ENCODE results near the gene SHROOM3.

Gene SHROOM3

GRCh38 chr4:76494243-76494642 lies 59.2 kb downstream of the SHROOM3 start:
- no peak for DNase-seq (ENCODE audit: low spot score)

DNA sequence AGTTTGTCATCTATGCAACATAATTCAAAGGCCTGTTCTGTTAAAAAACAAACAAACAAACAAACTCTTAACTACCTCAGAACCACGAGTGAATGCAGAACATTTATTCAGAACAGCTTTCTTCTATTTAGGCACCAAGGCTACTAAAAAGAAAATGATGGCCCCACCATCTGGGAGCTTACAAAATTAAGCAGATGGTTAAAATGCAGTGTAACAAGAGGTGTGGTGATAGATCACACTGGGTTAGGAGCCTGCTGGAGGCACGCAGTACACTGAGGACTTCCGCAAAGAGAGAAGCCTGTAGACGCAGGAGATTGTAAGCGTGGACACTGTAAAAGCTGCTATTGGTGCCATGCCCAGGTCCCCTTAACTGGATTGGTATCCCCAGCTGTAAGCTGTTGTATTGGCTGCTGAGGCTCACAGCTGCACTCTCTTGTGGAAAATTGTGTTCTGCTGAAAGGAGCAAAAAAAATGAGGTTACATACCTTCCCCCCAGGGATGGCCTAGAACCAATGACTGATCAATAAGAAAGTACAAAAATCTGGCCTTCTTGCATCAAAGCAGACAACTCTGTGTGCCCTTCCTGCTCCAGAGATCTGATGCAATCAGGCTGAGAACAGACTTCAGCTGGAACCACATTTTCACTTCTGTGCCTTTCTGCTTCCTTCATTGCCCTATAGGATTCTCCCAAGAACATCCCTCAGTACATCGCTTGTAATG lies 60.0 kb downstream of the SHROOM3 start:
- DNase-seq (ENCODE audit: low spot score) = no peak

GRCh38 chr4:76498550-76498949 lies 63.5 kb downstream of the SHROOM3 start:
- no peak for DNase-seq (ENCODE audit: low spot score)

DNA sequence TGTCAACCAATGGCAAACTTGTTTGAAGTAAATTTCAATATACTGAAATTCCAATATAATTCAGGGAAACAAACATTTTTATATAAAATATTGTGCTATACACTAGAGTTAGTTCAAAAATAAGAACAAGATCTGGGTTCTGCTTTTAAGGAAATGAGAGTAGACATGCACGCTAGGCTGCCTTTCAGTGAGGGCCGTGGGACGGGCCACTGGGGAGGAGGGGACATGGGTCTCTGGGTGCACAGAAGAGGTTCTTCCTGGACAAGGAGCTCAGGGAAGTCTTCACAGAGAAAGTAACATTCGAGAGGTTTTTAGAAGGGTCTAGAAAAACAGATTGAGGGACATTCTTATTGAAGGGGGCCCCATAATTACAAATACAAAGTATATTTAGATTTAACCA lies 64.4 kb downstream of the SHROOM3 start:
- no peak for DNase-seq (ENCODE audit: low spot score)

DNA sequence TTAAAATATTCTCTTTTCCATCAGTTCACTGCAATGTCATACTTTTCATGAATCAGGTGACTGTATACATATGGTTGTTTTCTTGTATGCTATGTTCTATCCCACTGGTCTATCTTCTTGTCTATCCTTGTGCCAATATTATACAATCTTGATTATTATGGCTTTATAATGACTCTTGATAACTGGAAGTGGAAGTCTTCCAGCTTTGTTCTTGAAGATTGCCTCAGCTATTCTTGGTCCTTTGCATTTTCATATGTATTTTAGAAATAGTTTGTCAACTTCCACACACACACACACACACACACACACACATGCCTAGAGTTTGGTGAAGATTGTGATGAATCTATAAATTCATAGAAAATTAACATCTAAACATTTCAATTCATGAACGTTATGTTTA lies 67.9 kb downstream of the SHROOM3 start:
- DNase-seq (ENCODE audit: low spot score) = no peak

- peak; percentile 37 for DNase-seq (ENCODE audit: low spot score)
These were observed 69.8 kb downstream of the SHROOM3 start for GRCh38 chr4:76504613-76505465.

DNA sequence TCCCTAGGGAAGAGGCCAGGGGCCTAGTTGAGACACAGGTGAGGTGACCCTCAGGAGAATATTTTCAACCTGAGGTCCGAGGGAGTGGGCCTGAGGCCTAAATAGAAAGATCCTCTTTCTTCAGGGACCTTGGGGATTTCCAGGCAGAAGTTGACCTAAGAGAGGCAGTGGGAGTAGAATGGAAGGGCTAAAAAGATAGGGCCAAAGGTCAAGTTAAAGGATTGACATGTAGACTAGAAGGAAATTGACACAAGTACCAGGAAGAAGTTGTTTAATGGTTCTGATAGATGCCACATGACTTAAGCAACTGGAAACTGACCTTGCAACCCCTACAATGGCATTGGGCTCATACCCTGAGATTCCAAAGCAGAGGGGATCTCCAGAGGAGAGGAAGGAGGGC lies 76.9 kb downstream of the SHROOM3 start:
- no peak for DNase-seq (ENCODE audit: low spot score)

GRCh38 chr4:76513482-76513881 lies 78.5 kb downstream of the SHROOM3 start:
- DNase-seq (ENCODE audit: low spot score) = no peak

- no peak for DNase-seq (ENCODE audit: low spot score)
These were observed 79.1 kb downstream of the SHROOM3 start for GRCh38 chr4:76514087-76514486.

DNA sequence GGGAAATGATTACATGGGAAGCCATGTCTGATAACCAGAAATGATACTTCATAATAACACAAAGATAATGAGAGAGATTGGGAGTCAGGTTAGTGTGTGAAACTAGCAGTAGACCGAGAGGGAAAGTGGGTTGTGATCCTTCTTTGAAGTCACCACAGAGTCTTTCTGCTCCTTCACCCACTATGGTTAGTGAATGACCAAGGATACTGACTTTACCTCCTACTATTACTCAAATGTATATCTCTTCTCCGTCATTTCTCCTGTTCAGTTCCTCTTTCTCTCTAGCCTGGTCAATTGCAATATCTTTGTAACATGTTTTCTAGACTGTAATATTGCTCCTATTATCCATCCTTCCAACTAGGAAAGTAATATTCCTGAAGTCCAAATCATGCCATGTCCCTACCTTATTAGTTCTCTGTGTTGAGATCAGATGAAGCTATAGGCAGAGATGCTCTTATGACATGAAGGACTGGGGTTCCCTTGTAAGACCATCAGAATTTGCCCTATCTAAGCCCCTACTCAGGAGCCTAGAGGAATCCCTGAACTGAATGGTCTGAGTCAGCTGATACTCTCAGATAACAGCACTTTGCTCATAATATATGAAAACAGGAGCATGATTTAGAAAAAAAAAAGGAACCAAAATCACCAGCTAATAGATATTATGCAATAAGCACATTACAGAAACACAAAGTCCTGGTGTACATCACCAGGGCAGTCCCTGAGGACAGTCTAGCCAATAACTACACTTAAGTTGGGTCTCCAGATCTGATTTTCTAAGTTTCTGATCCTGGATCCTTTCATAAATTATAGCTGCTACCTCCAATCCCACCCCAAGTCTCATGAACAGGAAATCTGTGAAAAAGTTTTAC lies 81.2 kb downstream of the SHROOM3 start:
- DNase-seq (ENCODE audit: low spot score) = no peak

DNA sequence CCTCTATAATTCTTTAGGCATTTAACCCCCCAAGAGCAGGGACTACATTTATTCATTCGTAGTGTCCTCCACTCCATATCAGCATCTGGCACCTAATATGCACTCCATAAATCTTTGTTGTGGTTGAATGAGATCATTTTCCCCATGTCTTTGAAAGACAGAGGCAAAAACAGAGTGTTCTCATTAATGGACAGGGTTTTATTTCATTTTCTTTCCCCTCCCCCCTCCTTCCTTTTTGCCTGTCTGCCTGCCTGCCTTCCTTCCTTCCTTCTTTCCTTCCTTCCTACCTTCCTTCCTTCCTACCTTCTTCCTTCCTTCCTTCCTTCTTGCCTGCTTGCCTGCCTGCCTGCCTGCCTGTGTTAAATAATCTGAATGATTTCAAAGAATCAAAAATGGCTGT lies 83.2 kb downstream of the SHROOM3 start:
- DNase-seq (ENCODE audit: low spot score) = no peak

DNA sequence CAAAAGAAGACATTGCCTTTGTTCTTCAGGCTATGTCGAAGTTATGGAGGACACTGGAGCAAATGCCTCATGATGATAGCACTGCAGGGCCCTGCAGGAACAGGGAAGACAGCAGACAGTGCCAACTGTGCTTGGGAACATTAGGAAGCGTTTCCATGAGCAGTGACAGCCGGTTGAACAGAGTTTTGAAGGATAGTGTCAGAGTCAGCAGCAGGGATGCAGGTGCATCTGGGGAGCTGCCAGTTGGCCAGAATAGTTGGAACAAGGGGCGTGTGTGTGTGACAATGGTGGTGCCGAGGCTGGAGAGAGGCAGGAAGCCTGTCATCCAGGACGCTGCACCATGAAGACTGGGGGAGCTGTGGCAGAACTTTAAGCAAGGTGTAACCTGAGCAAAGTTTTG lies 88.6 kb downstream of the SHROOM3 start:
- DNase-seq (ENCODE audit: low spot score) = no peak

DNA sequence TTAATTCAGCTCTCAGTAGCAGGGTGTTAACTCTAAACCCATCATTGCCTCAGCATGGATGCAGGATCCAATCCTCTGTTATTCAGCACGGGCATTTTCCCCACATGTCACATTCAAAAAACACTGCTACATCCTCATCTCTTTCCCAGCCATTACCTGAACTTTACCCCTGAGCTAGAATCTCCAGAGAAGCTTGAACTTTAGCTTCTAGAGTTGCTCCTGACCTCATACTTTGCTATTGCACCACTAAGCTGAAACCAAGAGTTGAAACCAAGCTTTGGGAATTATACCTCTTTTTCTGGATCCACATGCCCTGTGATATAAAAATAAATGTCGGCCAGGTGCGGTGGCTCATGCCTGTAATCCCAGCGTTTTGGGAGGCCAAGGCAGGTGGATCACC lies 90.7 kb downstream of the SHROOM3 start:
- no peak for DNase-seq (ENCODE audit: low spot score)

GRCh38 chr4:76526585-76526990 lies 91.6 kb downstream of the SHROOM3 start:
- no peak for DNase-seq (ENCODE audit: low spot score)

- no peak for DNase-seq (ENCODE audit: low spot score)
These were observed 92.6 kb downstream of the SHROOM3 start for GRCh38 chr4:76527666-76528065.

DNA sequence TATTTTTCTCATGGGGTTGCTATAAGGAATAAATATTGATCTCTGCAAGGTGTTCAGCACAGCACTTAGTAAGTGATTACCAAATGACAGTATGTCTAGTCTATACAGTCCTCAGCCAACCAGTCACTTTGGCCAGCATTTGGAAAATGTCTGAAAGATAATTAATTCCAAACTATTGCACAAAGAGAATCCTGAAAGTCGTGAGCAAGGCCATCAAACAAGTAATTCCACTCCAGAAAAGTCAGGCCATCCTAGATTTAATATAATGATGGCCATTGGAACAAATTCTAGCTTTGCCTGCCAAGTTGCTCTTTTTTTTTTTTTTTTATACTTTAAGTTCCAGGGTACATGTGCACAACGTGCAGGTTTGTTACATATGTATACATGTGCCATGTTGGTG lies 96.6 kb downstream of the SHROOM3 start:
- no peak for DNase-seq (ENCODE audit: low spot score)

GRCh38 chr4:76532805-76533204 lies 97.8 kb downstream of the SHROOM3 start:
- no peak for DNase-seq (ENCODE audit: low spot score)

DNA sequence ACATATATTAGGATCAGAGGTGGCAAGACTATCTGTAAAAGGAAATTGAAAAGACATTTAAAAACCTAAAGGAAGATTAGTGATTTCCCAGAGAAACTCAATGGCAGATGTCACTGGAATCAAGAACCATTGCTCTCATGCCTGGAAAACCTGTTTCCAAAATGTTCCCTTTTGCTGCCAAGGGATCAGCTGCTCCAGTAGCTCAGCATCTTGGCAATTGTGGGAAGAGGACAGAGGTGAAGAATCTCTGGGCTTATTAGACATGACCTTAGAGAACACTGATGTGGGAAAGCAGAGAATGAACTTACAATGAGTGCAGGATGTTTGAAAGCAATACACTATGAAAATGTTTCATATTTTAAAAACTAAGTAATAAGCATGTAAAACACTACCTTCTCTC lies 98.3 kb downstream of the SHROOM3 start:
- no peak for DNase-seq (ENCODE audit: low spot score)

DNA sequence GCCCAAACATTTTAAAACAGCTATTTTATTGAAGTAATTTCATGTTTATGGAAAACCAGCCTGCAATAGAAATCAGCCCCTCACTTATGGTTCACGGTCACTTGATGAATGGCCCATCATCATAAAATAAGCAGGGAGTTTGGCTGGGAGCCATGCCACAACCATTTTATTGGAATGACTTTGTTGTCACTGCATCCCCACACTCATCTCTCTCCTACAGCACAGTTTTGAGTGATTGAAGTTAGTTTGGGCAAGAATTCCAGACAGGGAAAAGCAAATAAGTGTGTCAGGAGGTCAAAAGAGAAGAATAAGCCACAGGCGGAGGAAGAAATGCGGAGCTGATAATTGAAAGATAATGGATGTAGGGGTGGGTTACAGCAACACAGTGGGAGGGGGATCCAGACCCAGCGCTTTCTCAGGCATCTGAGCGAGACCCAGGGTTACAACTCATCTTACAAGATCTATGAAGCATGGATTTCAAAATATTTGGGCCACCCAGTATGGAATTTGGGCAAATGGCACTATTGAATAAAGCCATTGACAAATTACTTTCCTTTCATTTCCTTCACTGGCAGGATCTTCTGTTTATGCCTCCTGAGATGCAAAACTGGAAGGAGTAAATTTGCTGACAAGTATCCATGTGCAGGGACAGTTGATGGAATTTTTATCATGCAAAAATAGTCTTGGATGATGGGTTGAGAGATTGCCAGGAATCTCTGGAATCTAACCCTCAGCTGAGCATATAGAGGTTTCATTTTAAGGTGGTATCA lies 100.8 kb downstream of the SHROOM3 start:
- no peak for DNase-seq (ENCODE audit: low spot score)

DNA sequence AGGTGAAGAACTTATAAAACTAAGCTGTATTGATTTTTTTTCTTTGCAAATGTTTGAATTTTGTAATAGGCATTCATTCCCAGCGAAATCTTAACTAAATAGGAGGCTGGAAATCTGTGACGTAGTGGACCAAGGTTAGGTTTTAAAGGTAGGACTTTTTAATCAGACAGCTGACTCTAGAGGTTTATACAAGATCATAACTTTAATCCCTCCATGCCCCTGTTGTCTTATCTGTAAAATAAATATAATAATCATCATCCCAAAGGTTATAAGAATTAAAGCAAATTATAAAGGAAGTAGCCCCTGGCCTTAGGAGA lies 101.3 kb downstream of the SHROOM3 start:
- no peak for DNase-seq (ENCODE audit: low spot score)

- DNase-seq (ENCODE audit: low spot score) = no peak
These were observed 103.3 kb downstream of the SHROOM3 start for GRCh38 chr4:76538296-76538695.

- no peak for DNase-seq (ENCODE audit: low spot score)
These were observed 105.0 kb downstream of the SHROOM3 start for GRCh38 chr4:76539979-76540378.

Data from CD4-positive, alpha-beta T cell treated with Interleukin-2 at 100 ng/mL for 4 hours (primary cell).